Activated B cell treated with CpG ODN at 0.5 μM for 24 hours (primary cell): ENCODE results near the gene POU2F1. TPM values are rescaled to one million over a fixed set of nuclear protein-coding genes. Genes with fewer than 3 reads are reported as not detected.

Source experiments
- ATAC-seq: fragments of 200-7000 bp; cut with Tn5 transposase; one replicate; pipeline ENCODE4 v1.10.0; 2021; ENCODE audit warnings: low read depth, mild to moderate bottlenecking, moderate library complexity
- CTCF ChIA-PET: fragments of 350-600 bp; sonication (Branson Sonifier 250); formaldehyde crosslinking; loops from one replicate; lab custom pipeline; 2021; ENCODE audit warnings: antibody characterized with exemption; lab: Charles Lee
- POLR2A ChIA-PET: fragments of 350-600 bp; sonication (Branson Sonifier 250); formaldehyde crosslinking; loops from one replicate; lab custom pipeline; 2021; ENCODE audit warnings: antibody characterized with exemption; lab: Charles Lee
- DNase-seq: peaks from one replicate; pipeline ENCODE4 v3.0.0; 2022
- H3K27ac Mint-ChIP-seq: one replicate; pipeline ENCODE4 v1.8.0; 2020; ENCODE audit warnings: mixed read lengths
- H3K27me3 Mint-ChIP-seq: one replicate; pipeline ENCODE4 v1.8.0; 2021; ENCODE audit warnings: mixed read lengths
- H3K36me3 Mint-ChIP-seq: one replicate; pipeline ENCODE4 v1.8.0; 2021; ENCODE audit warnings: low read depth, mixed read lengths
- H3K4me1 Mint-ChIP-seq: one replicate; pipeline ENCODE4 v1.8.0; 2021; ENCODE audit warnings: mixed read lengths
- H3K4me3 Mint-ChIP-seq: one replicate; pipeline ENCODE4 v1.8.0; 2020; ENCODE audit warnings: mild to moderate bottlenecking, mixed read lengths
- H3K9me3 Mint-ChIP-seq: one replicate; pipeline ENCODE4 v1.8.0; 2020; ENCODE audit warnings: mixed read lengths
- CTCF ChIP-seq: fragments of 200-600 bp; IDR thresholded peaks from one replicate; pipeline ENCODE4 v1.8.0; 2022; ENCODE audit warnings: antibody characterized with exemption, mild to moderate bottlenecking
- intact Hi-C: fragments of 100-400 bp; cut with micrococcal nuclease; formaldehyde crosslinking; loops from one replicate; pipeline ENCODE4 v1.15.1; 2024
- total RNA-seq: library from RNA; stranded (reverse); gene quantifications from 2 replicates; pipeline ENCODE4 v1.2.3, GENCODE V29; 2022

Gene POU2F1
- total RNA-seq, 1 donor from 2014 or later = 35.5 TPM

- Mint-ChIP-seq H3K4me1 (peaks cover 22% of the 10 kb centered on the region), H3K27me3 (no peaks in the 10 kb centered on the region), H3K4me3 (no peak overlapping the region), H3K36me3 (no peaks in the 10 kb centered on the region), H3K9me3 (peaks cover 4% of the 10 kb centered on the region), H3K27ac (no peak overlapping the region)
- ChIA-PET POLR2A (interaction anchor here (0.6 kb wide), 1 partner anchor 117 kb away, joined by 3 read pairs; no protein-coding TSS in a partner anchor), CTCF (interaction anchor here (1.3 kb wide), 1 partner anchor 8 kb away, joined by 3 read pairs; no protein-coding TSS in a partner anchor)
- ATAC-seq (peak; percentile 47), DNase-seq (no peak)
- intact Hi-C loops = no loop called here
- no peak for TF ChIP-seq CTCF
Measured at GRCh38 chr1:167294528-167294927, 73.8 kb downstream of the POU2F1 start.

GRCh38 chr1:167297222-167298214 lies 76.8 kb downstream of the POU2F1 start:
- Mint-ChIP-seq H3K4me1 (peaks cover 32% of the 10 kb centered on the region), H3K27me3 (no peaks in the 10 kb centered on the region), H3K9me3 (peaks cover 4% of the 10 kb centered on the region), H3K36me3 (no peaks in the 10 kb centered on the region), H3K4me3 (no peak overlapping the region), H3K27ac (no peak overlapping the region)
- no peak for DNase-seq
- ATAC-seq = no peak
- POLR2A ChIA-PET = no interaction called here
- CTCF ChIA-PET = no interaction called here
- intact Hi-C loops = no loop called here
- TF ChIP-seq CTCF = no peak

- Mint-ChIP-seq H3K36me3 (no peaks in the 10 kb centered on the region), H3K27me3 (no peaks in the 10 kb centered on the region), H3K4me3 (no peak overlapping the region), H3K4me1 (peaks cover 25% of the 10 kb centered on the region), H3K9me3 (peaks cover 4% of the 10 kb centered on the region), H3K27ac (no peak overlapping the region)
- DNase-seq (no peak), ATAC-seq (no peak)
- CTCF ChIA-PET = no interaction called here
- intact Hi-C loops = no loop called here
- POLR2A ChIA-PET = no interaction called here
- TF ChIP-seq CTCF = no peak
Measured at GRCh38 chr1:167298325-167298724, 77.6 kb downstream of the POU2F1 start.

GRCh38 chr1:167301355-167301754 lies 80.7 kb downstream of the POU2F1 start:
- ATAC-seq (no peak), DNase-seq (no peak)
- ChIA-PET POLR2A (no interaction called here), CTCF (no interaction called here)
- H3K4me1 Mint-ChIP-seq = peaks cover 13% of the 10 kb centered on the region
- no peak overlapping the region for H3K4me3 Mint-ChIP-seq
- no peak for TF ChIP-seq CTCF
- H3K27me3 Mint-ChIP-seq = no peaks in the 10 kb centered on the region
- intact Hi-C loops = no loop called here
- H3K9me3 Mint-ChIP-seq = no peaks in the 10 kb centered on the region
- H3K36me3 Mint-ChIP-seq = peaks cover 2% of the 10 kb centered on the region
- no peak overlapping the region for H3K27ac Mint-ChIP-seq

- no peak for ATAC-seq
- Mint-ChIP-seq H3K9me3 (no peaks in the 10 kb centered on the region), H3K4me3 (no peak overlapping the region), H3K36me3 (peaks cover 2% of the 10 kb centered on the region), H3K27ac (no peak overlapping the region), H3K4me1 (peaks cover 19% of the 10 kb centered on the region), H3K27me3 (no peaks in the 10 kb centered on the region)
- CTCF ChIA-PET = no interaction called here
- POLR2A ChIA-PET = no interaction called here
- intact Hi-C loops = no loop called here
- DNase-seq = no peak
- no peak for TF ChIP-seq CTCF
Measured at GRCh38 chr1:167304165-167304564, 83.5 kb downstream of the POU2F1 start.
